ENCODE results near the gene NAA20.

- no peak for TF ChIP-seq EZH2 (IDR thresholded peaks at IDR 0.05; ENCODE audit: low read length)
- no peak for TF ChIP-seq CTCF (optimal IDR thresholded peaks at IDR 0.05 in 1 of 3, IDR thresholded peaks at IDR 0.05 in 1 of 3, conservative IDR thresholded peaks at IDR 0.05 in 1 of 3; ENCODE audit: extremely low read depth in 1 of 3, insufficient read depth in 2 of 3, low read length in 3 of 3)
These were observed 62.1 kb downstream of the NAA20 start for GRCh38 chr20:20079102-20079784.
